AG09319 (cell line): ENCODE data around the gene DCLK1.
"Not testable (repeated sequence)": the region's sequence is repeated elsewhere in the genome, so short reads cannot be mapped to it uniquely, and the experiment has no call there.

ENCODE experiments used
- DNase-seq: peaks from one replicate; pipeline ENCODE4 v3.0.0-alpha.2; 2010; ENCODE audit warnings: low read depth; ENCODE audit errors: extremely low read depth
- TF ChIP-seq, protein P1 (sequence below): IDR thresholded peaks from 2 replicates; pipeline ENCODE4 v1.5.1; 2011; ENCODE audit warnings: low read depth, mild to moderate bottlenecking, inconsistent platforms, low read length, moderate library complexity

The DCLK1 gene

DNA sequence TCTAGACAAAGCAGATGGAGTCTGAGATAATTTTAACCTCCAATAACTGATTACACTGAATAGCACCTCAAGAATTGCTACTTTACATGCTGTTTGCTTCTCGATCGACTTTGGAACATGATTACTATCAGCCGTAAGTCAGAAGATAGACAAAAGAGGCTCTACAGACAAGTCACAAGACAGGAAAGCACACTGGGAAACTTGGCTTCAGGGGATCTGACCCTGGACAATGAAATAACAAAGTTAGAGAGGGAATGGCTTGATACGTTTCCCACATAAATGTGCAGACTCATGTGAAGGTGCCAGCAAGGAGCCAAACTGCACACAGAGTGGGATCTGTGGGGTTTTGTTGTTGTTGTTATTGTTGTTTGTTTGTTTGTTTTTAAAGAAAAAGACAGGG lies 28.5 kb downstream of the DCLK1 start:
- TF ChIP-seq, protein P1, sequence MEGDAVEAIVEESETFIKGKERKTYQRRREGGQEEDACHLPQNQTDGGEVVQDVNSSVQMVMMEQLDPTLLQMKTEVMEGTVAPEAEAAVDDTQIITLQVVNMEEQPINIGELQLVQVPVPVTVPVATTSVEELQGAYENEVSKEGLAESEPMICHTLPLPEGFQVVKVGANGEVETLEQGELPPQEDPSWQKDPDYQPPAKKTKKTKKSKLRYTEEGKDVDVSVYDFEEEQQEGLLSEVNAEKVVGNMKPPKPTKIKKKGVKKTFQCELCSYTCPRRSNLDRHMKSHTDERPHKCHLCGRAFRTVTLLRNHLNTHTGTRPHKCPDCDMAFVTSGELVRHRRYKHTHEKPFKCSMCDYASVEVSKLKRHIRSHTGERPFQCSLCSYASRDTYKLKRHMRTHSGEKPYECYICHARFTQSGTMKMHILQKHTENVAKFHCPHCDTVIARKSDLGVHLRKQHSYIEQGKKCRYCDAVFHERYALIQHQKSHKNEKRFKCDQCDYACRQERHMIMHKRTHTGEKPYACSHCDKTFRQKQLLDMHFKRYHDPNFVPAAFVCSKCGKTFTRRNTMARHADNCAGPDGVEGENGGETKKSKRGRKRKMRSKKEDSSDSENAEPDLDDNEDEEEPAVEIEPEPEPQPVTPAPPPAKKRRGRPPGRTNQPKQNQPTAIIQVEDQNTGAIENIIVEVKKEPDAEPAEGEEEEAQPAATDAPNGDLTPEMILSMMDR, result no peak
- DNase-seq, result no peak

DNA sequence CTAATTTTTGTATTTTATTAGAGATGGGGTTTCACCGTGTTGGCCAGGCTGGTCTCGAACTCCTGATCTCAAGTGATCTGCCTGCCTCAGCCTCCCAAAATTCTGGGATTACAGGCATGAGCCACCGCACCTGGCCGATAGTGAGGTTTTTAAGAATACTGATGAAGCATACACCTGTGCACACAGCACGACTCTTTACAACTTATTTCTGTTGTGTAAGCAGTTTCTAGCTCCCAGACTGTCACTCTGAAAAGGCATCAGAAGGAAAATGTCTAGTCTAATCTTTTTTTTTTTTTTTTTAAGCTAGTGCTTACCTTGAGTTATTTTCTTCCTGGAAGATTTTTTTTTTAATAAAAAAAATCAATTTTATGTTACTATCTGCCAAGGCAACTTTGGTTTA lies 29.3 kb downstream of the DCLK1 start:
- not testable (repeated sequence) for DNase-seq

DNA sequence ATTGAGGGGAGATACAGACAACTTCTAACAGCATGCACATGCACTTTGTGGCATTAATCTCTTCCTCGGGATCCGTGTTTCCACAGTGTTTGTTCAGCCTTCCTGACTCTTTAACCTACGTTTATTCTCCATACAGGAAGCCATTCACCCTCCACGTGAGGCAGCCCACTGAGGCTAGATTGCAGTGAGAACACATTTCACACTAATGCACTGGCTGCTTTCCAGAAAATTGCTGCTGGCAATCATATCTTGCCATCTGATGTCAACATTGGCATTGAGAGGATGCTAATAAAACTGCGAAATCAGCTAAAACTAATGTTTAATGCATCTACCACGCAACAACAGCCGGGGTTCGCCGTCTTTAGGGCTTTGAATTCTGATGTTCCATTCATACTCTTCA lies 30.0 kb downstream of the DCLK1 start:
- no peak for DNase-seq
- TF ChIP-seq, protein P1, result no peak

DNA sequence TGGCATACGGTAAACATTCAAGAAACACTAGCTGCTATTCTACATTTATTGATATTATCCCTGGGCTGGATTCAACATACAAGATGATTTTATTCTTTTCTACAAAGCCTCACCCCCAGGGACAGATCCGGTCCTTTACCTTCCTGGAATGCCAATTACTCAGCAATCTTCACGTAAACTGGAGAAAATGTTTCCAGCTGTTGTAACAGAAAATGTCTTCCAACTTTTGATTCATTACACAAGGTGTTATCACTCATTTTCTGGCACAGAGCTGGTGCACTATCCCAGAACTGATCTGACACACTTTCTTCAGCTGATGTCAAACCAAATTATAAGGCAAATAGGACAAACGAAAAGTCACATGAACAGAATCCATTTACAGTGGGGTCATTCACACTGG lies 33.1 kb downstream of the DCLK1 start:
- TF ChIP-seq, protein P1, result no peak

DNA sequence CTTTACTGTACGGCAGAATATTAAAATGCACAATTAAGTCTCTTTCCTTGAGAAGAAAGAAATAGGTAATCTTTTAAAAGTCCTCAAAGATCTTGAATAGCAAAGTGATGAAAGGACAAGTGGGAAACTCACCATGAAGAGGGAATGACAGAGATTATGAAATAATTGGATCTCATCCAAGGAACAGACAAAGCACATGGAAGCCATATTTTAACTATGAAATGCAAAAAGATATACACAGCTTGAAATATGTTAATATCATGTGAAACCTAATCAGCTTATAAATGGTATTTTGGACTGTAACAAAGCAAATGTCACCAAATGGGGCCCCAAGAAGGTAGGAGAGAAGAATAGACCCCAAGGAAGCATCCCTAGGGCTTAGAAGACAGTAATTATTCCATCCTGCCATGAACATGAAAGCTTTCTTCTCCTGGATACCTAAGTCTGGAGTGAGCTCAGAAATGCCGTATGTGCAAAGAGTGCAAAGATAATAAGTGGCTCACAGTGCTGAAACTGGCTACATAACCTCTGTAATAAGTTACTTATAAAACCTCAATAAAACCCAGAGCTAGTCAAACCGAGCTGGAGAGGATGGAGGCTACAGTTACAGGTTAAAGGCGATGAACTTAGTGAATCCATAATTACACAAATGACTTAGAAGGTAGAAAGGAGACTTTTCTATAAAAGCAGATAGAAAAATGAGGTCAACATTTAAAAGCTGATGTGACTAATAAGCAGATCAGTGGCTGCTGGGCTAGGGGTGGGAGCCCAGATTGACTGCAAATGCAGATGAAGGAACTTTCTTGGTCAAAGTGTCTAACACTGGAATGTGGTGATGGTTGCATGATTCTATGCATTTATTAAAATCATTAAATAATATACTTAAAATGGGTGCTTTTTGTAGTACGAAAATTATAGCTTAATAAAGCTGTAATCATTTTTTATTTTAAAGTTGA lies 34.4 kb downstream of the DCLK1 start:
- DNase-seq, result no peak
- TF ChIP-seq, protein P1, result no peak

More for the DNA sequence above, 33.1 kb downstream of the DCLK1 start:
- DNase-seq, result no peak

DNA sequence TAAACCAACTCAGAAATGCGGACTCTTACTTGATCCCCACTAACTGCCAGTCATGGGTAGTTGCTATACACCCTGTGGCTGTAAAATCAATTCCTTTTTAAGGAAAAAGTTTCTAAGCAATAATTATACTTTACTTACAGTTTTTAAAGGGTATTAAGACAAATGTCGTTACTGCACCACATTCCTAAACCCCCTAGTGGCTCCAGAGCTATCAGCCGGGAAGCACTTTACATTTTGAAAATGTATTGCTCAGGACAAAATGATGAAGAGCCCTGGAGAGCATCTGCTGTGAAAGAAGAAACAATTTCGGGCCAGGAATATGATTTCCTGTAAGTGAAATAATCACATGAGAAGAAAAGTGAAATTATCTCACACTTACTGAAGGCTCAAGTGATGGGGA lies 36.7 kb downstream of the DCLK1 start:
- TF ChIP-seq, protein P1, result no peak
- no peak for DNase-seq

DNA sequence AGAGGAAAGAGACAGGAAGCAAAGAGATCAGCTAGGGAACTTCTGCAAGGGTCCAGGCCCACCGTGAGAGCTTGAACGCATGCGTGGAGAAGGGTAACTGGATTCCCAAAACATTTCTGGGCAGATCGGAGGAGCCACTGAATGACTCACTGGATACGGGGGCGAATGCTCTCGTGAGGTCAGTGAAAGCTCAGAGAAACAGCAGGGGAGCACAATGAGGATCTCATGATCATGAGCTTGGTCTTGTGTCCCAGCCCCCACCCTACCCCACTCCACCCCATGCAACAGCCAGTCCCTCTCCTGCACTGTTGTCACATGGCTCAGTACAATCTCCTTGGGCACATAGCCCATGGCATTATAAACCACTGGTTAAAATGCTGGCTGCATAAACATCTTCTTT lies 40.6 kb downstream of the DCLK1 start:
- TF ChIP-seq, protein P1, result no peak
- no peak for DNase-seq

DNA sequence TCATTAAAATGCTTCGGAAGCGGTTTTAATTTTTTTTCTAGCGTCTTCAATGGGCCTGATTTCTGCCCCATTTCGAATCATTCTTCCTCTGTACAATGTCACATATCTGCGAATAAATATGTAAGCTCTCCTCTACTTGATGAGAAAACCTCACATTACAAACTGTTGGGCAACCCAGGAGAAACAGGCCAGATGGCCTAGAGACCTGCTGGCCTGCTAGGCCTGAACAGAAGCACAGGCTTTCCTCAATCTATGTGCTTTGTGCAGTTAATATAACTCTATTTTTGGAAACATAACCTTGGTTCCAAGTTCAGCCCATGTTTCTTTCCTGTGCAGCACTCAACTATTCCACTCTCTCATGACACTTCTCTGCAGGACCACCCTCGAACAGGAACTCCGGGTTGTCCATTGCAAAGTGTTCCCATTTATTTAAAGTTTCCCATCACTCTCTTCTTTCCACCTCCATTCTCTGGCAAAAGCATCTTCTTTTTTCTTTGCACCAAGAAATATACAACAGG lies 42.0 kb downstream of the DCLK1 start:
- no peak for DNase-seq
- TF ChIP-seq, protein P1, result no peak
